ENCODE measurements around the gene SUN2.
A peak's percentile ranks its signal among the peaks of the same experiment; 100 is the strongest.

SUN2 gene

GRCh38 chr22:38748487-38749136 is 7.2 kb downstream of the SUN2 start:
- POLR2A ChIA-PET = interaction anchor here (0.5 to 1.6 kb wide), 3 partner anchors 11 to 379 kb away, joined by 3 to 4 read pairs (median 4); no protein-coding TSS in a partner anchor
- CTCF ChIA-PET = interaction anchor here (1.3 to 2.7 kb wide), 2 partner anchors 15 to 19 kb away, joined by 3 to 12 read pairs; no protein-coding TSS in a partner anchor
- no peaks in the 10 kb centered on the region for H3K9me3 ChIP-seq (ENCODE audit: control insufficient read depth, insufficient read depth, low read depth, low read length)
- H3K27ac ChIP-seq (ENCODE audit: extremely low read depth, low read depth, low read length) = no peak overlapping the region
- H3K36me3 ChIP-seq (ENCODE audit: control insufficient read depth in 2 of 2, insufficient read depth in 1 of 2, low read length in 2 of 2) = peaks cover 46 to 98% of the 10 kb centered on the region in 2 experiments
- peak; percentile 44; the same call in 1 of the 2 replicates for TF ChIP-seq ZIC2 (tag by site-specific recombination; IDR thresholded peaks at IDR 0.05)
- TF ChIP-seq ZNF19 (tag by site-specific recombination; IDR thresholded peaks at IDR 0.05; ENCODE audit: low read depth) = no peak
- H3K4me1 ChIP-seq (ENCODE audit: control insufficient read depth, insufficient read depth, low read length) = no peaks in the 10 kb centered on the region
- no peak overlapping the region for H3K4me3 ChIP-seq (ENCODE audit: low read depth, low read length)

- no peaks in the 10 kb centered on the region for H3K9me3 ChIP-seq (ENCODE audit: control insufficient read depth, insufficient read depth, low read depth, low read length)
- TF ChIP-seq ZBTB7A (tag by site-specific recombination; IDR thresholded peaks at IDR 0.05; ENCODE audit: low read depth) (no peak), ZNF544 (tag by site-specific recombination; IDR thresholded peaks at IDR 0.05) (no peak), ZNF560 (tag by site-specific recombination; IDR thresholded peaks at IDR 0.05; ENCODE audit: borderline replicate concordance) (no peak), ZNF514 (tag by site-specific recombination; IDR thresholded peaks at IDR 0.05) (no peak), ZNF157 (tag by site-specific recombination; IDR thresholded peaks at IDR 0.05) (no peak), ZNF639 (tag by site-specific recombination; IDR thresholded peaks at IDR 0.05) (no peak), ZNF776 (tag by site-specific recombination; IDR thresholded peaks at IDR 0.05; ENCODE audit: borderline replicate concordance) (no peak), ZNF660 (tag by site-specific recombination; IDR thresholded peaks at IDR 0.05) (no peak)
- 0 out of 2 replicates have a peak overlapping the region, but pooled peaks have one; percentile 9 for H3K27ac ChIP-seq (ENCODE audit: extremely low read depth, low read depth, low read length)
- POLR2A ChIA-PET = no interaction called here
- CTCF ChIA-PET = interaction anchor here (2.7 kb wide), 1 partner anchor 13 kb away, joined by 12 read pairs; no protein-coding TSS in a partner anchor
- H3K36me3 ChIP-seq (ENCODE audit: control insufficient read depth in 2 of 2, insufficient read depth in 1 of 2, low read length in 2 of 2) = peaks cover 59 to 100% of the 10 kb centered on the region in 2 experiments
- H3K4me1 ChIP-seq (ENCODE audit: control insufficient read depth, insufficient read depth, low read length) = no peaks in the 10 kb centered on the region
- no peak overlapping the region for H3K4me3 ChIP-seq (ENCODE audit: low read depth, low read length)
These were observed 9.9 kb downstream of the SUN2 start for GRCh38 chr22:38745676-38746460.

GRCh38 chr22:38744981-38745380 is 10.8 kb downstream of the SUN2 start:
- no peaks in the 10 kb centered on the region for H3K9me3 ChIP-seq (ENCODE audit: control insufficient read depth, insufficient read depth, low read depth, low read length)
- CTCF ChIA-PET = no interaction called here
- H3K4me3 ChIP-seq (ENCODE audit: low read depth, low read length) = no peak overlapping the region
- POLR2A ChIA-PET = no interaction called here
- no peak overlapping the region for H3K27ac ChIP-seq (ENCODE audit: extremely low read depth, low read depth, low read length)
- H3K4me1 ChIP-seq (ENCODE audit: control insufficient read depth, insufficient read depth, low read length) = no peaks in the 10 kb centered on the region
- H3K36me3 ChIP-seq (ENCODE audit: control insufficient read depth in 2 of 2, insufficient read depth in 1 of 2, low read length in 2 of 2) = peaks cover 60 to 100% of the 10 kb centered on the region in 2 experiments
- TF ChIP-seq SCRT1 (tag by site-specific recombination; IDR thresholded peaks at IDR 0.05; ENCODE audit: borderline replicate concordance) = no peak
- TF ChIP-seq ZNF426 (tag by site-specific recombination; IDR thresholded peaks at IDR 0.05) = no peak
- TF ChIP-seq MYNN (tag by site-specific recombination; IDR thresholded peaks at IDR 0.05; ENCODE audit: borderline replicate concordance) = no peak
- no peak for TF ChIP-seq ZNF600 (tag by site-specific recombination; IDR thresholded peaks at IDR 0.05)
- no peak for TF ChIP-seq ZNF48 (tag by site-specific recombination; IDR thresholded peaks at IDR 0.05)
- no peak for TF ChIP-seq ZNF354C (tag by site-specific recombination; IDR thresholded peaks at IDR 0.05; ENCODE audit: borderline replicate concordance, low read depth)
- no peak for TF ChIP-seq ZFP41 (tag by site-specific recombination; IDR thresholded peaks at IDR 0.05; ENCODE audit: borderline replicate concordance)
- no peak for TF ChIP-seq ZBTB8A (tag by site-specific recombination; IDR thresholded peaks at IDR 0.05)
- no peak for TF ChIP-seq ZNF362 (tag by site-specific recombination; IDR thresholded peaks at IDR 0.05)
- TF ChIP-seq WT1 (tag by site-specific recombination; IDR thresholded peaks at IDR 0.05) = no peak
- no peak for TF ChIP-seq HOXC10 (CRISPR knock-in tag; IDR thresholded peaks at IDR 0.05)

All from HEK293 (cell line).